Calu3 (cell line): ENCODE results near the gene TCEA3. TPM values are rescaled to one million over a fixed set of nuclear protein-coding genes. Genes with fewer than 3 reads are reported as not detected.

Experiments
- BruUV-seq: library from RNA; stranded (reverse); fragments of 400-500 nt; replicated peaks from 2 replicates; lab custom pipeline; 2021; lab: Mats Ljungman, UMichigan
- CTCF ChIA-PET: fragments of 300-600 bp; sonication (Branson Sonifier 250); formaldehyde crosslinking; loops from one replicate; lab custom pipeline; 2022; ENCODE audit warnings: antibody characterized with exemption; lab: Charles Lee
- DNase-seq: peaks from one replicate; pipeline ENCODE4 v3.0.0; 2022
- H3K27ac Mint-ChIP-seq: one replicate; pipeline ENCODE4 v1.8.0; 2022; ENCODE audit warnings: mixed read lengths; ENCODE audit not compliant: unreplicated experiment
- H3K27me3 Mint-ChIP-seq: one replicate; pipeline ENCODE4 v1.8.0; 2022; ENCODE audit warnings: mixed read lengths; ENCODE audit not compliant: unreplicated experiment
- H3K36me3 Mint-ChIP-seq: one replicate; pipeline ENCODE4 v1.8.0; 2022; ENCODE audit warnings: mild to moderate bottlenecking, moderate library complexity, mixed read lengths; ENCODE audit not compliant: insufficient read depth, unreplicated experiment
- H3K4me1 Mint-ChIP-seq: one replicate; pipeline ENCODE4 v1.8.0; 2022; ENCODE audit warnings: mild to moderate bottlenecking, low read depth, mixed read lengths; ENCODE audit not compliant: unreplicated experiment
- H3K4me3 Mint-ChIP-seq: one replicate; pipeline ENCODE4 v1.8.0; 2022; ENCODE audit warnings: mild to moderate bottlenecking, low read depth, moderate library complexity, mixed read lengths; ENCODE audit not compliant: unreplicated experiment
- H3K9me3 Mint-ChIP-seq: one replicate; pipeline ENCODE4 v1.8.0; 2022; ENCODE audit warnings: low read depth, mixed read lengths; ENCODE audit not compliant: unreplicated experiment
- CTCF ChIP-seq: fragments of 200-600 bp; IDR thresholded peaks from one replicate; pipeline ENCODE4 v1.8.0; 2022; ENCODE audit warnings: antibody characterized with exemption; ENCODE audit not compliant: unreplicated experiment
- intact Hi-C: fragments of 100-400 bp; cut with micrococcal nuclease; formaldehyde crosslinking; loops from one replicate; pipeline ENCODE4 v1.10.0; 2022; ENCODE audit not compliant: unreplicated experiment
- total RNA-seq: library from RNA; stranded (reverse); gene quantifications from 2 replicates; pipeline ENCODE4 v1.2.3, GENCODE V29; 2022

The TCEA3 gene
- total RNA-seq, 1 experiment from 2014 or later = 1.5 TPM

- H3K4me1 Mint-ChIP-seq = no peaks in the 10 kb centered on the region
- H3K27me3 Mint-ChIP-seq = no peaks in the 10 kb centered on the region
- H3K36me3 Mint-ChIP-seq = no peaks in the 10 kb centered on the region
- TF ChIP-seq CTCF = no peak
- CTCF ChIA-PET = no interaction called here
- intact Hi-C loops = no loop called here
- H3K4me3 Mint-ChIP-seq = no peak overlapping the region
- no peaks in the 10 kb centered on the region for H3K9me3 Mint-ChIP-seq
- no peak for DNase-seq
- no peak overlapping the region for H3K27ac Mint-ChIP-seq
- BruUV-seq = no TSS peak
Observed at GRCh38 chr1:23471473-23472075, 47.0 kb upstream of the TCEA3 start.

GRCh38 chr1:23470282-23471070 is 45.9 kb upstream of the TCEA3 start:
- intact Hi-C loops = no loop called here
- CTCF ChIA-PET = interaction anchor here (1.0 kb wide), 1 partner anchor 19 kb away, joined by 3 read pairs; no protein-coding TSS in a partner anchor
- Mint-ChIP-seq H3K27ac (no peak overlapping the region), H3K4me3 (no peak overlapping the region), H3K27me3 (no peaks in the 10 kb centered on the region), H3K4me1 (no peaks in the 10 kb centered on the region), H3K9me3 (no peaks in the 10 kb centered on the region), H3K36me3 (no peaks in the 10 kb centered on the region)
- no TSS peak for BruUV-seq
- DNase-seq = no peak
- TF ChIP-seq CTCF = no peak

GRCh38 chr1:23469372-23469982 is 44.9 kb upstream of the TCEA3 start:
- Mint-ChIP-seq H3K9me3 (no peaks in the 10 kb centered on the region), H3K27ac (no peak overlapping the region), H3K27me3 (no peaks in the 10 kb centered on the region), H3K4me1 (no peaks in the 10 kb centered on the region), H3K36me3 (no peaks in the 10 kb centered on the region), H3K4me3 (no peak overlapping the region)
- TF ChIP-seq CTCF = no peak
- BruUV-seq = no TSS peak
- CTCF ChIA-PET = interaction anchor here (0.7 kb wide), 1 partner anchor 38 kb away, joined by 4 read pairs; no protein-coding TSS in a partner anchor
- no peak for DNase-seq
- intact Hi-C loops = no loop called here

- no TSS peak for BruUV-seq
- intact Hi-C loops = no loop called here
- CTCF ChIA-PET = interaction anchor here (0.6 kb wide), 1 partner anchor 56 kb away, joined by 3 read pairs; no protein-coding TSS in a partner anchor
Observed at GRCh38 chr1:23466423-23466989, 42.0 kb upstream of the TCEA3 start.

More at GRCh38 chr1:23466423-23466989, 42.0 kb upstream of the TCEA3 start:
- no peaks in the 10 kb centered on the region for H3K4me1 Mint-ChIP-seq
- no peaks in the 10 kb centered on the region for H3K9me3 Mint-ChIP-seq
- TF ChIP-seq CTCF = no peak
- no peak overlapping the region for H3K27ac Mint-ChIP-seq
- no peak overlapping the region for H3K4me3 Mint-ChIP-seq
- peaks cover 13% of the 10 kb centered on the region for H3K27me3 Mint-ChIP-seq
- H3K36me3 Mint-ChIP-seq = no peaks in the 10 kb centered on the region
- DNase-seq = no peak
